ACC112 (cell line): ENCODE data around the gene GLCE.
"Not testable (repeated sequence)": the region's sequence is repeated elsewhere in the genome, so short reads cannot be mapped to it uniquely, and the experiment has no call there.

Experiments
- H2AFZ ChIP-seq: fragments of 200-600 bp; sonication (generic); one replicate; pipeline ENCODE4 v1.6.0; 2017; ENCODE audit warnings: antibody characterized with exemption, low read length; ENCODE audit not compliant: unreplicated experiment
- H3K27ac ChIP-seq: fragments of 200-600 bp; sonication (generic); 2 replicates; pipeline ENCODE4 v1.5.1; 2014; ENCODE audit warnings: low read depth, mild to moderate bottlenecking, antibody characterized with exemption, low read length, moderate library complexity
- H3K27me3 ChIP-seq: fragments of 200-600 bp; sonication (generic); 2 replicates; pipeline ENCODE4 v1.6.1; 2014; ENCODE audit warnings: mild to moderate bottlenecking, antibody characterized with exemption, low read length, moderate library complexity, mixed read lengths; ENCODE audit not compliant: insufficient read depth
- H3K36me3 ChIP-seq: fragments of 200-600 bp; sonication (generic); 2 replicates; pipeline ENCODE4 v1.6.1; 2016; ENCODE audit warnings: mild to moderate bottlenecking, antibody characterized with exemption, low read length, moderate library complexity, mixed read lengths; ENCODE audit not compliant: insufficient read depth
- H3K4me1 ChIP-seq: fragments of 200-600 bp; sonication (generic); one replicate; pipeline ENCODE4 v1.6.1; 2016; ENCODE audit warnings: low read length, mixed read lengths; ENCODE audit not compliant: insufficient read depth, unreplicated experiment, control insufficient read depth
- H3K4me3 ChIP-seq: fragments of 200-600 bp; sonication (generic); 2 replicates; pipeline ENCODE4 v1.5.1; 2014; ENCODE audit warnings: mild to moderate bottlenecking, low read depth, low read length
- H3K79me2 ChIP-seq: fragments of 200-600 bp; sonication (generic); one replicate; pipeline ENCODE4 v1.6.0; 2016; ENCODE audit warnings: low read length; ENCODE audit not compliant: control insufficient read depth, unreplicated experiment, insufficient read depth

GLCE gene

DNA sequence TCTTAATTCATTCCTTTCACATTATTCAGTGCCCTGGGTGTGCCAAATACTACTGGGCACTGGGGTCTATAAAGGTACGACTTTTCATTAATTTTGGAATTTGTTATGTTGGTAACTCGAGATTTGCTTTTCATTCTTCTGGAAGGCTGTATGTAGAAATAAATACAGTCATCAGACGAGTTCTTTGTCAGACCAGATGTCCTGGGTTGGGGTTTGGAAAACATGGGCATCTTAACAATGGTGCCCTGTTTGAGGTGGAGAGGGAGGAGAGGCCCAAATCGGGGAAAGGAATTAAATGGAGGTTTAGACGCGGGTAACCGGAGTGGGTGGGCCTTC, 662 bp upstream of the GLCE start:
- Histone ChIP-seq H3K79me2 (peaks cover 10% of the 10 kb centered on the region), H3K27ac (no peak overlapping the region), H3K27me3 (no peaks in the 10 kb centered on the region), H2AFZ (peak overlapping the region; percentile 80), H3K4me3 (peak overlapping the region; percentile 95), H3K4me1 (peaks cover 13% of the 10 kb centered on the region), H3K36me3 (no peaks in the 10 kb centered on the region)

- Histone ChIP-seq H3K4me1 (peaks cover 4% of the 10 kb centered on the region), H3K27me3 (no peaks in the 10 kb centered on the region), H2AFZ (peak overlapping the region; percentile 88), H3K36me3 (no peaks in the 10 kb centered on the region), H3K27ac (no peak overlapping the region), H3K79me2 (peaks cover 10% of the 10 kb centered on the region), H3K4me3 (peak overlapping the region; percentile 95)
Measured at GRCh38 chr15:69161079-69161877, 843 bp downstream of the GLCE start.

GRCh38 chr15:69161878-69162213, 1.4 kb downstream of the GLCE start:
- peak overlapping the region; percentile 88 for H2AFZ ChIP-seq
- H3K27me3 ChIP-seq: no peaks in the 10 kb centered on the region
- peaks cover 12% of the 10 kb centered on the region for H3K79me2 ChIP-seq
- no peaks in the 10 kb centered on the region for H3K36me3 ChIP-seq
- peaks cover 4% of the 10 kb centered on the region for H3K4me1 ChIP-seq
- no peak overlapping the region for H3K27ac ChIP-seq
- peak overlapping the region; percentile 95 for H3K4me3 ChIP-seq

- no peak overlapping the region for H3K4me3 ChIP-seq
- no peak overlapping the region for H3K27ac ChIP-seq
- H3K79me2 ChIP-seq: peaks cover 12% of the 10 kb centered on the region
- no peak overlapping the region for H2AFZ ChIP-seq
- no peaks in the 10 kb centered on the region for H3K27me3 ChIP-seq
- H3K4me1 ChIP-seq: peaks cover 4% of the 10 kb centered on the region
- H3K36me3 ChIP-seq: no peaks in the 10 kb centered on the region
Measured at GRCh38 chr15:69163141-69163669, 2.8 kb downstream of the GLCE start.

- peaks cover 14% of the 10 kb centered on the region for H3K79me2 ChIP-seq
Measured at GRCh38 chr15:69164807-69165636, 4.6 kb downstream of the GLCE start.

GRCh38 chr15:69165637-69166025, 5.2 kb downstream of the GLCE start:
- Histone ChIP-seq H3K27me3 (no peaks in the 10 kb centered on the region), H3K4me3 (no peak overlapping the region), H3K27ac (no peak overlapping the region), H2AFZ (no peak overlapping the region), H3K4me1 (peaks cover 4% of the 10 kb centered on the region), H3K36me3 (no peaks in the 10 kb centered on the region), H3K79me2 (peaks cover 14% of the 10 kb centered on the region)

More at GRCh38 chr15:69164807-69165636, 4.6 kb downstream of the GLCE start:
- peaks cover 4% of the 10 kb centered on the region for H3K4me1 ChIP-seq
- no peaks in the 10 kb centered on the region for H3K27me3 ChIP-seq
- H3K36me3 ChIP-seq: no peaks in the 10 kb centered on the region
- no peak overlapping the region for H3K27ac ChIP-seq
- no peak overlapping the region for H2AFZ ChIP-seq
- H3K4me3 ChIP-seq: no peak overlapping the region

DNA sequence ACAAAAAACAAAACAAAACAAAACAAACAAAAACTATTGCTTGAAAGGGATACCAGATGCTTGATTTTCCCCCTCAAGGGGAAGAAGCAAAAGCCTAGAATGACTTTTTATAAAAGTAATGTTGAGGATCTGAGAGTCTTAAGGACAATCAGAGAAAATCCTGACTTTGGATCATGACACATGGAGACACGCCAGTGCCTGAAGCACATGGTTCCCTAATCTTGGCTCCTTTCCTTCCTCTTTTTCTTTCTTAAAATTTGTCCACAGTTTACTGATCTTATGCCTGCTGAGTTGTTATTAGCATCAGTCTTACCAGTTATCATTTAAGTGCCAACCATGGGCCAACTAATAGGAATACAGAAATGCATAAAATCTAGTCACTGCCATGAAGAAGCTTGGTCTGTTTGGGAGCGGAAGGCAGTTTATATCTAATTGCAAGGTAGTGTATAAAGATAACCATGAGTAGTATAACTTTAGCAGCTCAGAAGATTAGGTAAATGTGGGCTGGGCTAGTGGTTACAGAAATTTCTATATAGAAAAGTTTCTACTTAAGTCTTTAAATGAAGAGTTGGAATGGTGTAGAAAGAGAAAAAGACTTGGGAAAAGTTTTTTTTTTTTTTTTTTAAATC, 6.9 kb downstream of the GLCE start:
- no peak overlapping the region for H3K27ac ChIP-seq
- H3K36me3 ChIP-seq: no peaks in the 10 kb centered on the region
- H3K4me1 ChIP-seq: no peaks in the 10 kb centered on the region
- peaks cover 5% of the 10 kb centered on the region for H3K79me2 ChIP-seq
- H3K27me3 ChIP-seq: no peaks in the 10 kb centered on the region
- H2AFZ ChIP-seq: no peak overlapping the region
- H3K4me3 ChIP-seq: no peak overlapping the region

- not testable (repeated sequence) for H3K27me3 ChIP-seq, H3K4me1 ChIP-seq, H3K4me3 ChIP-seq, H3K27ac ChIP-seq, H3K36me3 ChIP-seq, H2AFZ ChIP-seq, H3K79me2 ChIP-seq
Measured at GRCh38 chr15:69168361-69168760, 7.9 kb downstream of the GLCE start.

DNA sequence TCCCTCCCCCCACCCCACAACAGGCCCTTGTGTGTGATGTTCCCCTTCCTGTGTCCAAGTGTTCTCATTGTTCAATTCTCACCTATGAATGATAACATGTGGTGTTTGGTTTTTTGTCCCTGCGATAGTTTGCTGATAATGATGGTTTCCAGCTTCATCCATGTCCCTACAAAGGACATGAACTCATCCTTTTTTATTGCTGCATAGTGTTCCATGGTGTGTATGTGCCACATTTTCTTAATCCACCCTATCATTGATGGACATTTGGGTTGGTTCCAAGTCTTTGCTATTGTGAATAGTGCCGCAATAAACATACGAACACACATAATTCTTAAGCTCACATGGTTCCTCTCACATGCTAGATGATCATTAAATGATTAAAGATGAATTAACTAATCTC, 9.1 kb downstream of the GLCE start:
- H3K27ac ChIP-seq, H3K36me3 ChIP-seq, H3K4me1 ChIP-seq, H2AFZ ChIP-seq, H3K79me2 ChIP-seq, H3K27me3 ChIP-seq, H3K4me3 ChIP-seq: not testable (repeated sequence)

- H3K4me3 ChIP-seq: no peak overlapping the region
- H3K4me1 ChIP-seq: no peaks in the 10 kb centered on the region
- H3K27me3 ChIP-seq: no peaks in the 10 kb centered on the region
- H2AFZ ChIP-seq: no peak overlapping the region
- H3K27ac ChIP-seq: no peak overlapping the region
- no peaks in the 10 kb centered on the region for H3K36me3 ChIP-seq
- H3K79me2 ChIP-seq: peaks cover 4% of the 10 kb centered on the region
Measured at GRCh38 chr15:69170597-69170996, 10.2 kb downstream of the GLCE start.
